Gastroesophageal sphincter (tissue), 3 donors: ENCODE data around the gene UBE2E2.

Experiments used
- CTCF ChIP-seq, 4 experiments: fragments of 200-600 bp in 2 of 4; fragments of 450-650 bp in 2 of 4; sonication (generic) in 1 of 4; IDR thresholded peaks; one replicate each; pipeline ENCODE4 v1.5.1; 2017 to 2019; ENCODE audit warnings: antibody characterized with exemption in 4 of 4, mild to moderate bottlenecking in 2 of 4, moderate library complexity in 2 of 4
- EP300 ChIP-seq: sonication (generic); formaldehyde crosslinking; IDR thresholded peaks from one replicate; pipeline ENCODE4 v1.6.1; 2017; ENCODE audit warnings: antibody characterized with exemption, mild to moderate bottlenecking
- POLR2A ChIP-seq, 2 donors: fragments of 450-650 bp; IDR thresholded peaks; one replicate each; pipeline ENCODE4 v1.6.1; 2017; ENCODE audit warnings: antibody characterized with exemption in 2 of 2, mild to moderate bottlenecking in 2 of 2, moderate library complexity in 1 of 2
- POLR2AphosphoS5 ChIP-seq: sonication (generic); formaldehyde crosslinking; IDR thresholded peaks from one replicate; pipeline ENCODE4 v1.6.1; 2017; ENCODE audit warnings: antibody characterized with exemption

- TF ChIP-seq CTCF (IDR thresholded peaks at IDR 0.05) (no peak), POLR2AphosphoS5 (no peak), EP300 (no peak), POLR2A (IDR thresholded peaks at IDR 0.05) (no peak)
Measured at GRCh38 chr3:23619705-23620637, 416.8 kb downstream of the UBE2E2 start.
